Measurements from ENCODE around the gene CDYL2.

The CDYL2 gene

DNA sequence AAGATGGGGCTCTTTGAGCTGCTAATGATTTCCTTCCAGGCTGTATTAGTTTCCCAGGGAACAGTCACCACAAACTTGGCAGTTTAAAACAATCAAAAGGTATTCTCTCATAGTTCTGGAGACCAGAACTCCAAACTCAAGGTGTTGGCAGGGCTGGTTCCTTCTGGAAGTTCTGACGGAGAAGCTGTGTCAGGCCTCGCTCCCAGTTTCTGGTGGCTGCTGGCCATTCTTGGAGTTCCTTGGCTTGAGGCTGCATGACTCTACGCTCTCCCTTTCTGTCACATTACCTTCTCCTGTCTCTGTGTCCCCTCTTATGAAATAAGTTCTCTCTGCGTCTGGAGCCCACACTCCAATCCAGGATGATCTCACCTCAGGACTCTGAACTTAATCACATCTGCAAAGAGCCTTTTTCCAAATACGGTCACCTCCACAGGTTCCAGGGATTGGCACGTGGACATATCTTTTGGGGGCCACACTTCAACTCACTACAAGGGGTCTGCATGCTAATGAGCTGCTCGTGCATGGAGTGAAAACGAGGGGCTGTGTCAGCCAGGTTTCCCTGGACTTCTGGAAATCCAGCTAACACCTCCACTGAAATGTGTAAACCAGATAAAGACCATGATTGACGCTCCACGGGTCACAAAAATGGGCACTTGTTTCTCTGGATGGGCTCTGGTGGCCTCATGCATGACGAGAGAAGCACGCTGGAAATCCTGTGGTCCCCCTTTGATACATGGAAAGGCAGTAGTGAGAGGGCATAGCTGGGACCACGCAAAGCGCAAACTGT, 185.3 kb downstream of the CDYL2 start:
- no peak for FAIRE-seq

DNA sequence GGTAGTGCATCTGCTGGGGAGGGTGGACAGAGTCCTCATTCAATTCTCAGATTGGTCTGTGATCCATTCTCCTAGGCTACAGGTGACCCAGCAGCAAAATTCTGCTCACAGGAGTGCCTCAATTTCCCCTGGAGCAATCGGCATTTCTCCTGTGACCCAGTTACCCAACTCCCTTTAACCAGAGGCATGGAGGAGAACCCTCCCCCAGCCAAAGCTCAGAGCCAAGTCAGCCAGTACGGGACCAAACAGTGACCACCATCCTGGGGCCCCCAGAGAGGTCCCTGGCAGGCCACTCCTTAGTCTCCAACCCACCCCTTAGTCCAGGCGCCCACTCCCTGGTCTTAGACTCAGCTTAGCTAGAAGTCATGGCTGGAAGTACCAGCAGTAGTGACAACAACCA, 188.0 kb downstream of the CDYL2 start:
- FAIRE-seq: no peak

DNA sequence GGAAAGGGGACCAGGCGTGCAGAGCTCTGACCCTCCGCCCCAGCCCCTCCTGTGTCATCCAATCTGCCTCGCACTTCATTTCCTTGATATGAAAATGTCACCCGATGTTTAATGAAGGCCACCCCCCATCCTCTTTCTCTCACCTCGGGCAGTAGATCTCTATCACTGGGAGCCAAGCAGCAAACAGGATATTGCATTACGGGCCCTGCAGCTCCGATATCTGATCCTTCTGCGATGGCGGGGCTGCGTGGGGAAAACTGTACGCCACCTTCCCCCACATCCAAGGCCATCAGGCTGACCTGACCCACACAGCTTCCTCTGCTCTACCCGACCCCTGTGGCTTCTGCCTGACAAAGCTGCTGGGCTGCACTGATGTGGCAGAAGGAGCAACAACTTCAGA, 188.7 kb downstream of the CDYL2 start:
- FAIRE-seq: no peak

DNA sequence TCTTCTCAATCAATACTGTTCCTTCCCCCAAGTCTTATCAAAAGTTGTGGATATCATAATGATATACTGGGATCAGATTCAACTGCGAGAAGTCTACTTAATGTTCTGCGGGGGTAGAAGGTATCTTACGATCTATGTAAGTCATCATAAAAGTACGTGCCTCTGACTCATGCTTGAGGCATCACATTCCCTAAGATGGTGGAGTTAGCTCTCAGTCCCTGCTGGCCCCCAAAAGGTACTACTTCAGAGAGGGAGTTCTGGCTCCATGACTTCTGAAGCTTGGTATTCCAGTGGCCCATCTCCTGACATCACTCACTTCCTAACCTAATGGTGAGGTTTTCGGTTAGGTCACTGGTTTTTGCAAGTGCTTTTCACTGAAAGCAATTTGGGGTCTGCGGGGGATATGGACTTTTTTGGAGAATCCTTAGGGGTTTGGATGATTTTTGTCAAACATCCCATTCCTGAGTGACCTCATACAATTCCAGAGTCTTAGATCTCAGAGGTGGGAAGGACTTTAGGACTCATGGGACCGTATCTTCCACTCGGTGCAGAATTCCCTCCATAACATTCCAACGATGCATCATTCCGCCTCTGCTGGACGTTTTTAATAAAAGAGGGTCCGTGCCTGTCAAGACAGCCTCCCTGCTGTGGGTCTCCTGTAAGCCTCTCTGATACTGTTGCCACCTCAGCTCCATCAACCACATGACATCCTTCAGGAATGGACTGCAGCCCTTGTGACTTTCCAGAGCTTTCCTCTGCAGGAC, 189.3 kb downstream of the CDYL2 start:
- no peak for FAIRE-seq

DNA sequence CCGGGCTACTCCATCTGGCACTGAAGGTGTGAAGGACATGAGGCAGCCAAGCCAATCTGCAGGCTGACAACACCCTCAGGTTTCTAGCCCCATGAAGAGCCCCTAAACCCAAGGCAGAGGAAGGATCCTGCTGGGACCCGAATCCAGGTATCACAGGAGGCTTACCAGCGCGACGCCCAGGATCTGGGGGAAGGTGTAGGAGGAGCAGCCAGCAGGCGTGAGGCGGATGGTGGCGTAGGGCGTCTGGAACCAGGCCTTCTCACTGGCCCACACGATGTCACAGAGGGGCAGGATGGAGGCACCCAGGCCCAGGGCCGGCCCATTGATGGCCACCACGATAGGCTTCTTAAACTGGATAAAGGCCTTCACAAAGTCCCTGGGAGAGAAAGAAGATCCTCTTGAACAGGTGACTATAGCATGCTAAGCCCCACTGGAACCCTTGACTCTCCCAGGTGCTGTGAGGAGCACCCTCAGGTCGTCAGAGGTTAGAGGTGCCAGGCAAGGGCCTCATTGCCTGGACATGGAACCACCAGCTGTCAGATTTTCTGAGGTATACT, 191.9 kb downstream of the CDYL2 start:
- FAIRE-seq: no peak

DNA sequence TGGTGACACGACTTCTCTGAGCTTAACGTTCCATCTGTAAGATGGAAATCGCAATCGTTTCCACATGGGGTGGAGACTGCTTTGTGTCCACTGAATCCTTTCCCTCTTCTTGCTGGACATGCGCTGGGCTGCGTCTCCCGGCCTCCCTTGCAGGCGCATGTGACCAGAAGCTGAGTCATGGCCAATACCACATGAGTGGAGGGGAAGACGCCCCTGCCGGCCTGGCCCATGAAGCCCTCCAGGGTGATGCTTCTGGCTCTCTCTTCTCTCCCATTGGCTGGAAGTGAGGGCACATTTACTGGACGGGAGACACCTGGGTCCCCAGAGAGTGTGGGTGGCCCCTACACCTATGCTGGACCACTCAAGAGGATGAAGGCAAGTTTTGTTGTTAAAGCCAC, 192.5 kb downstream of the CDYL2 start:
- FAIRE-seq: no peak

DNA sequence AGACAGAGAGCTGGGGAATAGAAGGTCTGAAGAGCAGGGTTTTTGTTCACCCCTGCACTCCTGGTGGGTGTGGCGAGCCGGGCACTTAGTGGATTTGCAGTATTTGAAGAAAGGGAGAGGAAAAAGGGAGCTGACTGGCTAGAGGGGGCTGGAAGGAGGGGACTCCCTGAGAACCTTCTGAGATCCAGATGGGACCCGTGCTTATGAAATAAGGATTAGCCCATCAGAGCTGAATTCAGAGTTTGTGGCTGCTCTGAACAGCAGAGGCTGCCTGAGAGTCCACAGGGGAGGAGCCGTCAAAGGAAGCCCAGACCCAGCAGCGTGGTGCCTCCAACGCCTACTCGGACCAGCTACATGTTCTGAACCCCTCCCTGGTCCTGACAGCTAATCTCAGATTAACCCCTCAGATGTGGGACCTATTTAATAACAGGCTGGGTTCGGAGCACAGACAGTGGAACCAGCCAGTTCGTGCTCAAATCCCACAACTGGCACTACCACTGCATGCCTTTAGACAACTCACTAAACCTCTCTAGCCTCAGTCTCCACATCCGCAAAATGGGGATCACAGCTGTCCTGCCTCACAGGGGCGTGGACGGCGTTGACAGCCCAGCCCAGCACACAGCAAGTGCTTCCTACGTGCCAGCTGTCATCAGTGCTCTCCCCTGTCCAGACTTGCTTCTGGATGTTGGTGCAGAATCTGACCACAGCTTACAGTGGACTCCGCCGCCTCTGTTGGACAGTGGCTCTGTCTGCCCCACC, 193.0 kb downstream of the CDYL2 start:
- no peak for FAIRE-seq

DNA sequence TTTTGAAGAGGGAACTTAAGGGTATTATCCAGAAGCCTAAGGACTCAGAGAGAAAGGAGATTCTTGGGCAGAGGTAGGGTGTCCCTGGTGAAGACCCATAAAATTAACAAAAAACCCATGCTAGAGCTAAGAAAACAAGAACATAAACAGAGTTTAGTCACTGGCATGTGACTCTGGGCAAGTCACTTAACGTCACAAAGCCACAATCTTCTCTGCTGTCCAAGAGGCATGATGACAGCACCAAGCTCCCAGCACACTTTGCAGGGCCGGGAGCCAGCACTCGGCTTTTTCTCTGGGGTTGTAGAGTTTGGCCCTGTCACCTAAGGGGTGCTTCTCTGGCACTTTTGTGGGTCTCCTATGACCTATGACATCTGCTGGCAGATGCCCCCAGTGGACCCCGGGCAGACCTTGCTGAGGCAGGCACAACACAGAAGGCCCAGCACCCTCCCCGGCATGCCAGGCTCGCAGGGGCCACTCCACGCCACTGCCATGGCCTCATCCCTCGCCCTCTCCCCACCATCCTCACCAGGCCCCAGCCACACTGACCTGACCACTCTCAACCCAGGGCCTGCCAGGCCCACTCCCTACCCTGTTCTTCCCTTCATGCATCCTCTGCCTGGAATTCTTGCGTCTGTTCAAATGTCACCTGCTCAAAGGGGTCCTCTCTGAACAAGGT, 193.8 kb downstream of the CDYL2 start:
- FAIRE-seq: no peak

DNA sequence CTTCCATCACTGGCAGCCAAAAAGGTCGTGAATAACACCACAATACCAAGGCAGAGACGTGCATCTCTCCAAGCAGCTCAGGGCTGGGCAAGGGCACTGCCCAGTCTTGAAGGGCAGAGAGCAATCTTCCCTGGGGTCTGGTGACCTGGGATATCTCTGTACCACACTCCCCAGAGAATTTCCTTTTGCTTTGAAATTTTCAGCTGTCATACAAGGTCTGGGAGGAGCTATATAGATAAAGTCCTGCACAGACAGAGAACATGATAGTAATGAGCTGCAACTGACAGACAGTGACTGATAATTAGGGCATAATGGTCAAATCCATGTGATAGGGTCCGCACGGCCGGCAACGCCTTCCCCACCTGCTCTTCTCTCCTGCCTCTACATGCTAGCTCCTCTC, 195.5 kb downstream of the CDYL2 start:
- FAIRE-seq: no peak

DNA sequence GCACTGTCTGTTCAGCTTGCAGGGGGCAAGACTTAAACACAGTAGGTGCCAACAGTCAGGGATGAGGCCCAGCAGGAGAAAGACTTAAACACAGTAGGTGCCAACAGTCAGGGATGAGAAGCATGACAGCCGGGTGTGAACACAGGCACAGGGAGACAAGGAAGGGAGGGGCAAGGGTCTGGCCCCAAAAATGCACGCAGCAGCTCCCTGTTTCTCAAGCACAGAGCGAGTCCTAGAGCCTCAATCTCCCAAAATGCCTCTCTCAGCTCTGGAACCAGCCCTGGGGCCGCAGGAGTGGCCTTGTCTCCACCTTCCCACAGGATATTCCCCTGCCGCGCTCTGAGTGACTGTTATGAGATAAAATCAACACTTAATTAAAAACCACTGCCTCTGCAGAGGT, 197.2 kb downstream of the CDYL2 start:
- FAIRE-seq: no peak

DNA sequence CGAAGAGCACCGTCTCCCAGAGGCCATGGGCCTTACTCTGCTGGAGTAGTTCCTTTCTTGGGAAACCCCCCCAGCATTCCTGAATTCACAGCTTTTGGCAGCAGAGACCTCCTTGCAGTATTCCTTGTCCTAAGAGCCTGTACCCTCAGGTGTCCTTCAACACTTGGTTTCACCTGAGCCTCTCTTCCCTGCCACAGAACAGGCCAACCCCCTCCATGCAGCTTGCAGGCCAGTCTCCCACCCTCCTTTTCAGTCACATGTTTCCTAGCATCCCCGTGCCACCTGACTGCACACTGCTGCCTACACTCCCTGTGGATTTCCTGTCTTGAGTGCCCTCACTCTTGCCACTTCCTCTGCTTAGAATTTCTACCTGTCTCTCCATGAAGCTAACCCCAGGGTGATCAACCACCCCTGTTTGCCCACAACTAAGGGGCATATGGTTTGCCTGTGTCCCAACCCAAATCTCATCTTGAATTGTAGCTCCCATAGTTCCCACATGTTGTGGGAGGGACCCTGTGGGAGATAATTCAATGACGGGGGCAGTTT, 198.1 kb downstream of the CDYL2 start:
- no peak for FAIRE-seq

DNA sequence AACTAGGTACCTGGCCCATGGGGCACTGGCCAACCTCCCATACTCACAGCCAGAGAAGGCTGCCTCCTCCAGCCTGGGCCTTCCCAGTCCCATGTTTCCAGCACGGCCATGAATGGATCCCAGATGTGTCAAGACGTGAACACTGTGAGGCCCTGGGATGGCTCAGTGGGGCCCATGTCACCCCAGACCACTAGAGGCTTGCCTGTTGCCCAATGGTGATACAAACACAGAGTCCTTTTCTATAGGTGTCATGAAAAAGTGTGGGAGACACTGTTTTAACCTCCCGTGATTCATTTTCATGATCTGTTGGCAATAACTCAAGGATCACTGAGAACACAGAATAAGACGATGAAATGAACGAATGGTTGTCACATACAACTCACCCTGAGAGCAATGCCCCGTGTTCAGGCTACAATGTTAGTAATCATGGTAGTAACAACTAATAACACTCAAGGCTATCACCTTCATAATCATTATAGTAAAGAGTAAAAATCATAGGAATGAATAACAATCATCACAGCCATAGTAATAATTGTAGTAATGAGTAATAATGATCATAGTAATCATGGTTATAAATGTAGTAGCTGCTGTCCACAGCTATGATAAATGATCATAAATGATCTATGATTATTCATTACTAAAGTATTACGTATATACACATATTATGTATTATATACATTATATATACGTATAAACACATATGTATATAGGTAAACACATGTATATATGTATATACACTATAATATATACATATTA, 199.6 kb downstream of the CDYL2 start:
- no peak for FAIRE-seq

DNA sequence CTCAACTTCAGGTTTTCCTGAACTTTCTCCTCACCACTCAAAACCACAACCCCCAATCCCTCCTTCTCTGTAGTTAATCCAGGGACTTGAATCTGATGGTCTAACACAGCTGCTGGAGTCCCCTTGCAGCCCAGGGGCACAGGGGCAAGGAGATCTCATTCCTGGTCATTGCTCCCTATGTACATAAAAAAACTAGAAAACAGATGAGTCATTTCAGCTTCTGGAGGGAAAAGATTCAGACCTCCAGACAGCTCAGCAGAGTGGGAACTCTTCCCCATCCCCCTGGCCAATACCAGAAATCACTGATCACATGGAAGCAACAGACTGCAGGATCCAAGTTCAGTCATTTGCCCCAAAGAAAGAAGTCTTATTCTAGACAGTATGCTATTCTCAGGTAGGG, 201.5 kb downstream of the CDYL2 start:
- FAIRE-seq: no peak

DNA sequence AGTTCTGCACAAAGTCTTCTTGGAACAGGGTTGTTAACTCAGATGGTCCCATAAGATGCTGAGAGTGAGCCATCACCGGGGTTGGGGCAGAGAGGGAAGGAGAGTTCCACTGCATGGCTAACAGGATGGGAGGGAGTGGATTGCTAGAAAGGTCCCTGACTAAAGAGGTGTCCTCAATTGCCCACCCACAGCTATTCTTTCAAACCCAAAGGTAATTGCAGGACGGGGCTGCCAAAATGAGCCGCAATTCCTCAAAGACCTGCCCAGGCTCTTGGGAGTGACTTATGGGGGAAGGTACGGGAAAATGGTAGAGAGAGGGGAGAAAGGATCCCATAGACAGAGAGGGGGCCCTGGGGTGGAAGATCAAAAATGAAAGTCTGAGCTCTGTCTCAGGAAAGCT, 203.2 kb downstream of the CDYL2 start:
- FAIRE-seq: no peak

DNA sequence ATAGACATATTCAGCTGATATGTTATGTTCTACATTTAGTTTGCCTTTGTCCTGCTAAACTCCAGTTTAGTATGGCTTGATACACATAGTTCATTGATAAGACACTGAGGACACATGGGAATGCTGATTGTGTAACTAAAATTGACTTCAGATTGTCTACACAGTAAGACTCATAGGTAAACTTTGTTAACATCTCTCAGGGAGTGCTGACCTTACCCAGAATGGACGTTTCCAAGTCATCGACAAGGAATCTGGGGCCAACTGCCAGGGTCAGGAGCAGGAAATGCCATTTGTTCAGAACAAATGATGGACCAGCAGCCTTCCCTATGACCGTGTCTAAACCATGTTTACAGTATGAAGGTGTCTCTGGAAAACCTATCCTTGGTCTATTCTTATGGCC, 204.9 kb downstream of the CDYL2 start:
- FAIRE-seq: no peak

DNA sequence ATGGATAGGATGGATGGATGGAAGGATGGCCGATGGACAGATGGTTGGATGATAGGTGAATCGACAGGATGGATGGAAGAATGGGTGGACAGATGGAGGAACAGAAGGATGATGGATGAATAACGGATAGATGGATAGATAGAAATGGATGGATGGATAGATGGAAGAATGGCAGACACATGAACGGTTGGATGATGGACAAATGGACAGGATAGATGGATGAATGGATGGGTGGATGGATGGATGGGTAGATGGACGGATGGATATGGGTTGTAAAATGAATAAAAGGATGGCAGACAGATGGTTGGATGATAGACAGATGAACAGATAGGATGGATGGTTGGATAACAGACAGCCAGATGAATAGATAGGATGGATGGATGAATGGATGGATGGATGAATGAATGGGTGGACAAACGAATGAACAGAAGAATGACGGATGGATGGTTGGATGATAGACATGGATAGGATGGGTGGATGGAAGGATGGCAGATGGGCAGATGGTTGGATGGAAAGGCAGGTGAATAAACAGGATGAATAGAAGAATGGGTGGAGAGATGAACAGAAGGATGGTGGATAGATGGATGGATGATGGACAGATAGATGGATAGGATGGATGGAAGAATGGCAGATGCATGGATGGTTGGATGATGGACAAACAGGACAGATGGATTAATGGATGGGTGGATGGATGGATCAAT, 207.7 kb downstream of the CDYL2 start:
- FAIRE-seq: no peak

DNA sequence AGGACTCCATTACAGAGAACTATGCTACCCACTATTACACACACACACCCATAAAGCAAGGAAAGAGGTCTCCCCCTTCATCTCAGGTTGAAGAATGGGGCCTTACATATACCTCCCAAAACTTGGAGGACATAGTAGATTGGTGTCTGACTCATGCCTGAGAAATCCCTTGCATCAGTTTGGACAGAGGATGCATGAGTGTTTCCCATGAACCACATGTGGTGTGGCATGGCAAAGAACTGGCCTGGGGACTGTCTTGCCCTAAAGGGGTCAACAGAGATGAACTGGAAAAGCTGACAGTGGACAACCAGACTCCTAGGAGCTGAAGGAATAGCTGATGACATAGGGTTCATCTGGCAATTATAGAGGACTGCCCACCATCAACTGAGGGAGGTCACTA, 209.6 kb downstream of the CDYL2 start:
- FAIRE-seq: no peak

DNA sequence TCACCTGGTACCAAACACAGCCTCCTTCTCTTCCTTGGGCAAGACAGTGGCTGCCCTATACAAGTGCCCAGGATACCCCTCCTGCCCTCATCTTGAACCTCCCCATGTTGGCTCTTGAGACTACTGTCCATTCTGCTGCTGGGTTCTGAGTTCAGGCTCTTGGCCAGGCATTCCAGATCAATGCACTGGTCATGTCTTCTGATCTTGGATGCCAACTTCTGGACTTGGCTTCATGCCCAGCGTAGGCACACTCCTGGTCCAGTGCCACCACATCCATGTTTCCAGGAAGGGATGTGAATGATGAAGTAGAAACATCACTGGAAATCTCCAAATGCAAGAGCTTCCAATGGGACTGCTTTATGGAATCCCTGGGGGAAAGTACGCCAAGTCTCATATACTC, 212.1 kb downstream of the CDYL2 start:
- no peak for FAIRE-seq

DNA sequence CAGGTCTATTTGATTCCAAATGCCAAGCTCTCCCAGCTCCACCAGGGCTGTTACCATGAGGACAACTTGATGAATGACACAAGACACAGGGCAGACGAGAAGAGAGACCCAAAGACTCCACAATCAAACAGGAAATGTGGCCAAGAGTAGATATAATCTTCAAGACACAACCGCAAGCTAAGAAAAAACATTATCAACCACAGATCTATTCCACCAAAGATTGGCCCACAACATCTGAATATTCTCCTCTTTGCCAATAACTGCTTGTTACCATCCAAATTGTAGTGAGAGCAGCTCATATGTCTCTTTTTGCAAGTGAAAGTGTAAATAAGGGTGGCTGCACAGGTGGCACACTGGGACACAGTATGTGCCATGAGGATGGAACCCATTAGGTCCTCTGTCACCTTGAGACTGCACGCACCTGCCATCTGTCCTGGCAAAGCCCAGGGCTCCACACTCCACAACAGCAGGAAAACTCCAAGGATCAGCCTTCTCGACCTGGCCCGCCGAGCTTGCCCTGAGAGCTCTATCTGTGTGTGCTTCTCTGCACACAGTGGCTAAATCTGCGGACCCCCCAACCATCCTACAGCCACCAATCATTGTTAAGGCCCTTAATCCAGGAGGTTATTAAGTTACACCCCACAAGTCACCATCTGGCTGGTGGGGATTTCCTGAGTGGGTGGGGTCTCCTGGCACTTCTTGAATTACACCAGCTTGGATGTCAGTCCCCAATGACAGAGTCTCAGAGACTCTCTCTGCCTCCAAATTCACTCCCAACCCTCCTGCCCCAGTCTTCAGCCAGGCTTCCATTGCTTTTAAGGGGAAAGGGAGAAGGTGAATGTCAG, 213.1 kb downstream of the CDYL2 start:
- FAIRE-seq: no peak

DNA sequence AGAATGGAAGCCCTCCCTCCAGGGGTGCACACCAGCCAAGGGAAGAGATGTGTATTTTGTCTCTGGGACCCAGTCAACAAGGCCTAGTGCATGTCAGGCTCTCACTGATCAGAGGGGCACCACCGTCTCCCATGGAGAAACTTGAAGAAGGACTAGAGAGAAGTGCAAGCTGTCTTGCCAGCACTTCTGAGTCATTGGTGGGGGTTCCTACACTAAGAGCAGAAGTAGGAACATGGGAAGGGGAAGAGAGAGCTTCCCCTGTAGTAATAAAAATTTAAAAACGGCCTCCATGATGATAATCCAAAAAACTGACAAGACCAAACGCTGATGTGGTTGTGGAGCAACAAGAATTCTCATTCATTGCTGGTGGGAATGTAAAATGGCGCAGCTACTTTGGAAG, 217.3 kb downstream of the CDYL2 start:
- no peak for FAIRE-seq

All from A204.1 (cell line).